H1 (cell line): ENCODE measurements around the gene CHCHD6. TPM values are rescaled to one million over a fixed set of nuclear protein-coding genes. Genes with fewer than 3 reads are reported as not detected.

Experiments
- CTCF ChIA-PET: fragments of 300-600 bp; sonication (Branson Sonifier 250); formaldehyde crosslinking; loops from one replicate; lab custom pipeline; 2021; ENCODE audit not compliant: partially characterized antibody; lab: Charles Lee
- POLR2A ChIA-PET: fragments of 300-600 bp; sonication (Branson Sonifier 250); formaldehyde crosslinking; loops from one replicate; lab custom pipeline; 2021; ENCODE audit warnings: inconsistent platforms; ENCODE audit not compliant: partially characterized antibody; lab: Charles Lee
- DNase-seq, 2 experiments: peaks; one replicate each; pipeline versions ENCODE4 v3.0.0 to v3.0.0-alpha.2; 2010 to 2022; ENCODE audit warnings: low spot score in 2 of 2, low read depth in 1 of 2, mixed read lengths in 1 of 2
- FAIRE-seq: peaks from 2 replicates; lab custom pipeline; 2011; peaks lifted over from hg19 to GRCh38; lab: Jason Lieb, UNC
- H2AFZ ChIP-seq: 2 replicates; pipeline ENCODE4 v1.8.1; 2012; ENCODE audit warnings: low read length, inconsistent platforms
- H2AK5ac ChIP-seq: 2 replicates; pipeline ENCODE4 v1.6.1; 2013; ENCODE audit warnings: low read depth, low read length
- H2BK120ac ChIP-seq: replicated peaks from 2 replicates; pipeline ENCODE3; 2013; ENCODE audit warnings: low read depth, low read length, inconsistent platforms
- H2BK12ac ChIP-seq: 2 replicates; pipeline ENCODE4 v1.6.1; 2013; ENCODE audit warnings: low read depth, low read length
- H2BK15ac ChIP-seq: 2 replicates; pipeline ENCODE4 v1.6.1; 2013; ENCODE audit warnings: low read length
- H2BK20ac ChIP-seq: 2 replicates; pipeline ENCODE4 v1.6.1; 2013; ENCODE audit warnings: low read length
- H2BK5ac ChIP-seq: 2 replicates; pipeline ENCODE4 v1.6.1; 2013; ENCODE audit warnings: low read depth, low read length
- H3K14ac ChIP-seq: 2 replicates; pipeline ENCODE4 v1.6.1; 2013; ENCODE audit warnings: inconsistent platforms; ENCODE audit not compliant: insufficient read length
- H3K18ac ChIP-seq: 2 replicates; pipeline ENCODE4 v1.6.1; 2013; ENCODE audit warnings: low read length; ENCODE audit errors: extremely low read depth
- H3K23ac ChIP-seq: 2 replicates; pipeline ENCODE4 v1.6.1; 2013; ENCODE audit warnings: inconsistent platforms; ENCODE audit not compliant: insufficient read length
- H3K23me2 ChIP-seq: 2 replicates; pipeline ENCODE4 v1.6.1; 2013; ENCODE audit warnings: low read depth, low read length
- H3K27ac ChIP-seq: 2 replicates; pipeline ENCODE4 v1.6.1; 2011; ENCODE audit warnings: low read depth, low read length, inconsistent platforms
- H3K27me3 ChIP-seq, 4 experiments: replicated peaks in 1 of 4; 1 replicate in 1 of 4; 2 replicates in 3 of 4; pipeline versions ENCODE4 v1.6.1 to v1.8.1; 2011 to 2013; ENCODE audit warnings: low read length in 3 of 4, mild to moderate bottlenecking in 3 of 4, inconsistent platforms in 2 of 4, mixed read lengths in 2 of 4, moderate library complexity in 1 of 4; ENCODE audit not compliant: control insufficient read depth in 3 of 4, insufficient read depth in 3 of 4; ENCODE audit errors: extremely low read depth in 1 of 4
- H3K36me3 ChIP-seq, 4 experiments: 2 replicates each; pipeline versions ENCODE4 v1.6.1 to v1.8.1; 2011 to 2013; ENCODE audit warnings: mild to moderate bottlenecking in 4 of 4, low read length in 3 of 4, moderate library complexity in 2 of 4, control low read depth in 1 of 4, inconsistent platforms in 1 of 4; ENCODE audit not compliant: insufficient read depth in 4 of 4, control insufficient read depth in 2 of 4
- H3K4ac ChIP-seq: replicated peaks from 2 replicates; pipeline ENCODE3; 2013; ENCODE audit warnings: low read length, low read depth, mixed read lengths, inconsistent platforms; ENCODE audit not compliant: insufficient read length
- H3K4me1 ChIP-seq, 4 experiments: replicated peaks in 1 of 4; 1 replicate in 1 of 4; 2 replicates in 3 of 4; pipeline versions ENCODE4 v1.6.1 to v1.8.1; 2011 to 2013; ENCODE audit warnings: low read length in 3 of 4, inconsistent platforms in 2 of 4, mixed read lengths in 1 of 4; ENCODE audit not compliant: insufficient read depth in 4 of 4, control insufficient read depth in 3 of 4
- H3K4me2 ChIP-seq, 2 experiments: 2 replicates each; pipeline versions ENCODE4 v1.6.1 to v1.8.1; 2011 to 2013; ENCODE audit warnings: low read depth in 2 of 2, low read length in 2 of 2, control low read depth in 1 of 2, inconsistent platforms in 1 of 2, mild to moderate bottlenecking in 1 of 2; ENCODE audit not compliant: insufficient read depth in 1 of 2
- H3K4me3 ChIP-seq, 4 experiments: fragments of 200-600, 300-600 bp in 1 of 4; sonication (generic), shearing (Covaris generic), sonication (Bioruptor Twin) in 1 of 4; 2 replicates each; pipeline versions ENCODE4 v1.5.1 to v1.8.1; 2011 to 2016; ENCODE audit warnings: low read length in 4 of 4, low read depth in 3 of 4, control low read depth in 2 of 4, inconsistent platforms in 2 of 4, mild to moderate bottlenecking in 2 of 4, mixed read lengths in 1 of 4, moderate library complexity in 1 of 4; ENCODE audit not compliant: insufficient read depth in 2 of 4; ENCODE audit errors: extremely low read depth in 1 of 4
- H3K56ac ChIP-seq: replicated peaks from 2 replicates; pipeline ENCODE3; 2013; ENCODE audit warnings: low read depth, mild to moderate bottlenecking, mixed read lengths, low read length, inconsistent platforms; ENCODE audit not compliant: insufficient read length
- H3K79me1 ChIP-seq: 2 replicates; pipeline ENCODE4 v1.6.1; 2013; ENCODE audit warnings: low read depth, low read length, control low read depth
- H3K79me2 ChIP-seq, 2 experiments: 2 replicates each; pipeline versions ENCODE4 v1.6.1 to v1.8.1; 2012 to 2013; ENCODE audit warnings: low read length in 2 of 2, mild to moderate bottlenecking in 2 of 2, inconsistent platforms in 1 of 2; ENCODE audit not compliant: insufficient read depth in 2 of 2, control insufficient read depth in 1 of 2
- H3K9ac ChIP-seq, 4 experiments: replicated peaks in 1 of 4; 1 replicate in 1 of 4; 2 replicates in 3 of 4; pipeline versions ENCODE4 v1.6.1 to v1.8.1; 2011 to 2013; ENCODE audit warnings: low read depth in 3 of 4, low read length in 3 of 4, control low read depth in 2 of 4, mild to moderate bottlenecking in 2 of 4, moderate library complexity in 2 of 4, inconsistent platforms in 1 of 4; ENCODE audit errors: extremely low read depth in 1 of 4
- H3K9me3 ChIP-seq, 2 experiments: 2 replicates each; pipeline versions ENCODE4 v1.6.1 to v1.8.1; 2012 to 2013; ENCODE audit warnings: mild to moderate bottlenecking in 2 of 2, moderate library complexity in 2 of 2, control low read depth in 1 of 2, inconsistent platforms in 1 of 2, low read depth in 1 of 2, low read length in 1 of 2, mixed read lengths in 1 of 2; ENCODE audit not compliant: insufficient read depth in 2 of 2
- H4K20me1 ChIP-seq, 2 experiments: replicated peaks in 1 of 2; 2 replicates each; pipeline versions ENCODE3 to v1.8.1; 2011 to 2013; ENCODE audit warnings: inconsistent platforms in 2 of 2, low read length in 2 of 2, mild to moderate bottlenecking in 1 of 2; ENCODE audit not compliant: insufficient read depth in 2 of 2, control insufficient read depth in 1 of 2
- H4K5ac ChIP-seq: 2 replicates; pipeline ENCODE4 v1.6.1; 2013; ENCODE audit warnings: low read length, low read depth, mixed read lengths, inconsistent platforms; ENCODE audit not compliant: insufficient read length
- H4K8ac ChIP-seq: 2 replicates; pipeline ENCODE4 v1.8.0; 2013; ENCODE audit warnings: mild to moderate bottlenecking, moderate library complexity, low read length, inconsistent platforms; ENCODE audit not compliant: insufficient read depth; ENCODE audit errors: extremely low read depth
- H4K91ac ChIP-seq: replicated peaks from 2 replicates; pipeline ENCODE3; 2013; ENCODE audit warnings: low read length, mixed read lengths, inconsistent platforms; ENCODE audit not compliant: insufficient read length
- ATF2 ChIP-seq: IDR thresholded peaks from 2 replicates; pipeline ENCODE4 v1.6.1; 2012; ENCODE audit warnings: low read length, inconsistent platforms
- ATF3 ChIP-seq: IDR thresholded peaks from 2 replicates; pipeline ENCODE4 v1.6.1; 2011; ENCODE audit warnings: low read depth, mild to moderate bottlenecking, low read length; ENCODE audit not compliant: insufficient read depth
- BRCA1 ChIP-seq: IDR thresholded peaks from 2 replicates; pipeline ENCODE4 v1.6.1; 2012; ENCODE audit warnings: low read depth, low read length, improper control_type of control experiment
- CBX8 ChIP-seq: fragments of 300-800, 300-1000 bp; sonication (generic); IDR thresholded peaks from 2 replicates; pipeline ENCODE4 v1.7.1; 2016; ENCODE audit warnings: low read depth, low read length, borderline replicate concordance
- CEBPB ChIP-seq: IDR thresholded peaks from 2 replicates; pipeline ENCODE4 v1.6.1; 2012; ENCODE audit warnings: low read depth, low read length
- CREB1 ChIP-seq: IDR thresholded peaks from 2 replicates; pipeline ENCODE4 v1.6.1; 2012; ENCODE audit warnings: inconsistent platforms
- EGR1 ChIP-seq: IDR thresholded peaks from 2 replicates; pipeline ENCODE4 v1.6.1; 2011; ENCODE audit warnings: low read depth, low read length, borderline replicate concordance
- HDAC6 ChIP-seq: IDR thresholded peaks from one replicate; pipeline ENCODE4 v1.7.1; 2012; ENCODE audit warnings: low read depth, mild to moderate bottlenecking, inconsistent platforms, low read length, moderate library complexity
- POU5F1 ChIP-seq: IDR thresholded peaks from 2 replicates; pipeline ENCODE4 v1.6.1; 2011; ENCODE audit warnings: low read depth, mild to moderate bottlenecking, low read length, moderate library complexity
- TAF1 ChIP-seq: IDR thresholded peaks from 2 replicates; pipeline ENCODE4 v1.6.1; 2011; ENCODE audit warnings: mild to moderate bottlenecking, low read depth, low read length
- USF2 ChIP-seq: IDR thresholded peaks from 2 replicates; pipeline ENCODE4 v1.6.1; 2011; ENCODE audit warnings: low read length, improper control_type of control experiment
- WGBS, 2 experiments: shearing (Covaris generic) in 1 of 2; methylation state at CpG; one replicate each; pipeline versions ENCODE4 v1.1.6 to v1.1.7; 2013 to 2015; ENCODE audit warnings: low lambda C conversion rate in 2 of 2, mixed read lengths in 2 of 2, inconsistent platforms in 1 of 2, low coverage in 1 of 2, missing lambda C conversion rate in 1 of 2; ENCODE audit not compliant: insufficient replicate concordance in 2 of 2, insufficient coverage in 1 of 2, insufficient read length in 1 of 2; ENCODE audit errors: extremely low coverage in 1 of 2, missing lambda C conversion rate in 1 of 2; 5-methylcytosine and 5-hydroxymethylcytosine counted together
- polyA plus RNA-seq, 7 experiments: library from polyadenylated mRNA; depleted of rRNA in 3 of 7; stranded (reverse) in 5 of 7; unstranded in 2 of 7; fragments of >200 nt in 5 of 7; fragments of 200-250 nt in 2 of 7; gene quantifications; 1 replicate in 5 of 7; 2 replicates in 1 of 7; 4 replicates in 1 of 7; pipeline versions ENCODE4 v1.2.1 to v1.2.3, GENCODE V29; 2011 to 2013; ENCODE audit warnings: missing spikeins in 2 of 7, mixed read lengths in 2 of 7
- total RNA-seq: library from RNA; stranded (reverse); fragmentation: NEBNext Ultra II Directional; extraction: Animal tissue kit (Norgen Biotek cat#: 25700); gene quantifications from 2 replicates; pipeline ENCODE4 v1.2.1, GENCODE V29; 2021

Gene CHCHD6
- total and polyA plus RNA-seq, 2 of the 8 experiments (the other 6 are each of a cell fraction or from before 2014, with no cell fraction given), result 32.4 to 37.6 TPM

GRCh38 chr3:126784254-126784653 lies 80.2 kb downstream of the CHCHD6 start:
- peak overlapping the region; percentile 52; the same call in 1 of the 2 replicates for H3K27ac ChIP-seq
- H3K18ac ChIP-seq, result no peak overlapping the region
- H2BK120ac ChIP-seq, result no peak overlapping the region
- H3K4ac ChIP-seq, result peak overlapping the region; percentile 10
- H3K79me2 ChIP-seq, result no peaks in the 10 kb centered on the region
- no peaks in the 10 kb centered on the region for H3K27me3 ChIP-seq
- no peak for DNase-seq
- H3K23ac ChIP-seq, result no peak overlapping the region
- FAIRE-seq, result no peak
- H3K9me3 ChIP-seq, result no peaks in the 10 kb centered on the region
- no peak overlapping the region for H2BK15ac ChIP-seq
- peak overlapping the region; percentile 38 to 52 for H3K4me2 ChIP-seq
- peaks cover 3% of the 10 kb centered on the region; the same call in 1 of the 2 replicates for H3K79me1 ChIP-seq
- peak overlapping the region; percentile 28; the same call in 1 of the 2 replicates for H4K8ac ChIP-seq
- no peak overlapping the region for H2AK5ac ChIP-seq
- 15% methylated on average over 2 of the region's 2 CpGs; no CpG with 5 or more reads in 1 of the 2 experiments for WGBS, 2 experiments
- H3K56ac ChIP-seq, result no peak overlapping the region
- CTCF ChIA-PET, result interaction anchor here (0.9 to 1.5 kb wide), 4 partner anchors 32 to 67 kb away, joined by 3 to 4 read pairs (median 4); no protein-coding TSS in a partner anchor
- H4K20me1 ChIP-seq, result no peaks in the 10 kb centered on the region
- peak overlapping the region in 2 of 4 experiments; percentile 5 to 12; a peak in 3 of 8 replicates for H3K4me3 ChIP-seq
- no peak overlapping the region for H4K5ac ChIP-seq
- peaks cover 5% of the 10 kb centered on the region; the same call in 1 of the 2 replicates for H3K23me2 ChIP-seq
- 0 out of 2 replicates have a peak overlapping the region, but pooled peaks have one; percentile 1 for H2BK12ac ChIP-seq
- no peaks in the 10 kb centered on the region for H3K36me3 ChIP-seq
- peaks cover 9 to 18% (median 10%) of the 10 kb centered on the region in 4 experiments for H3K4me1 ChIP-seq
- H4K91ac ChIP-seq, result peak overlapping the region; percentile 37
- no peak overlapping the region for H2BK20ac ChIP-seq
- POLR2A ChIA-PET, result no interaction called here
- H2AFZ ChIP-seq, result no peak overlapping the region
- H3K9ac ChIP-seq, result no peak overlapping the region
- peak overlapping the region; percentile 62; the same call in 1 of the 2 replicates for H2BK5ac ChIP-seq
- H3K14ac ChIP-seq, result no peak overlapping the region
- no peak for TF ChIP-seq CREB1
- no peak for TF ChIP-seq EGR1
- TF ChIP-seq ATF2, result no peak
- no peak for TF ChIP-seq CBX8
- TF ChIP-seq USF2, result no peak
- TF ChIP-seq HDAC6, result no peak
- no peak for TF ChIP-seq TAF1
- TF ChIP-seq CEBPB, result no peak
- TF ChIP-seq ATF3, result no peak
- TF ChIP-seq BRCA1, result no peak
- TF ChIP-seq POU5F1, result no peak
